GM12864 (cell line): Measurements from ENCODE around the gene ADGRF5.

ENCODE experiments used
- DNase-seq: peaks from one replicate; pipeline ENCODE4 v3.0.0-alpha.2; 2011; ENCODE audit warnings: low read depth
- H3K4me3 ChIP-seq: 2 replicates; pipeline ENCODE4 v1.5.1; 2011; ENCODE audit warnings: mild to moderate bottlenecking, low read depth, low read length, control low read depth
- TF ChIP-seq, protein P1 (sequence below): IDR thresholded peaks from 2 replicates; pipeline ENCODE4 v1.5.1; 2011; ENCODE audit warnings: low read depth, mild to moderate bottlenecking, moderate library complexity, low read length, control low read depth, inconsistent platforms; ENCODE audit errors: missing control alignments

The ADGRF5 gene

DNA sequence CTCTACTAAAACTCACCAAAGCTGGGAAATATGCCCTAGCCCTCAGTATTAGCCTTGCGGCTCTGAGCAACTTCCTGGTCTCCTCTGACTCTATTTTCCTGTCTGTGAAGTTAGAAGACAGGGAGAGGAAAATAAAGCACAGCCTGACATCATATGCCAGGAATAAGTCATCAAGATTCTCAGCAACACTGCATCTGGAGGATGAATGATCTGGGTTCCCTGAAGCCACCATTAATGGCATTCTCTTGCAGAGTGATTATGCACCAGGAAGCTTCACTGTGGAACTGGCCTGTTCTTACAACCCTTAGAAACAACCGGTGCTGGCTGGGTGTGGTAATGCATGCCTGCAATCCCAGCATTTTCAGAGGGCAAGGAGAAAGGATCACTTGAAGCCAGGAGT, 12.4 kb downstream of the ADGRF5 start:
- no peak for DNase-seq

DNA sequence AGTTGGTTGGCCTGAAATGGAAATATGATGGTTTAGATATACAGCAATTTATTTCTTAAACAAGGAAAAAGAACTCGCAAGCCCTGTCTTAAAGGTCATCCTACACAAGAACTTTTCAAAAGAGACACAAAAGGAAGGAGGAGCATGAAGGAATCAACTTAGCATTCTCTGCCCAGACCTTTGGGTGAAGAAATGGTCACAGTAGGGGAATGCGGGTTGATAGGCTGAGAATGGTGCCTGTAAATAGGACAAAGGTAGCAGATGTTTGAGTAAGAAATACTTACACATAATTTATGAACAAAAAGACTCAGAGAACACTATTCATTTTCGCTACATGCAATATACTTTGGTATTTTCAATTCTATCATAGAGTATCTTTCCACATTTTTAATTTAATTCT, 15.0 kb downstream of the ADGRF5 start:
- DNase-seq, result no peak
- no peak overlapping the region for H3K4me3 ChIP-seq
- TF ChIP-seq, protein P1, sequence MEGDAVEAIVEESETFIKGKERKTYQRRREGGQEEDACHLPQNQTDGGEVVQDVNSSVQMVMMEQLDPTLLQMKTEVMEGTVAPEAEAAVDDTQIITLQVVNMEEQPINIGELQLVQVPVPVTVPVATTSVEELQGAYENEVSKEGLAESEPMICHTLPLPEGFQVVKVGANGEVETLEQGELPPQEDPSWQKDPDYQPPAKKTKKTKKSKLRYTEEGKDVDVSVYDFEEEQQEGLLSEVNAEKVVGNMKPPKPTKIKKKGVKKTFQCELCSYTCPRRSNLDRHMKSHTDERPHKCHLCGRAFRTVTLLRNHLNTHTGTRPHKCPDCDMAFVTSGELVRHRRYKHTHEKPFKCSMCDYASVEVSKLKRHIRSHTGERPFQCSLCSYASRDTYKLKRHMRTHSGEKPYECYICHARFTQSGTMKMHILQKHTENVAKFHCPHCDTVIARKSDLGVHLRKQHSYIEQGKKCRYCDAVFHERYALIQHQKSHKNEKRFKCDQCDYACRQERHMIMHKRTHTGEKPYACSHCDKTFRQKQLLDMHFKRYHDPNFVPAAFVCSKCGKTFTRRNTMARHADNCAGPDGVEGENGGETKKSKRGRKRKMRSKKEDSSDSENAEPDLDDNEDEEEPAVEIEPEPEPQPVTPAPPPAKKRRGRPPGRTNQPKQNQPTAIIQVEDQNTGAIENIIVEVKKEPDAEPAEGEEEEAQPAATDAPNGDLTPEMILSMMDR, result no peak

More for the DNA sequence above, 12.4 kb downstream of the ADGRF5 start:
- no peak overlapping the region for H3K4me3 ChIP-seq
- TF ChIP-seq, protein P1, result no peak

DNA sequence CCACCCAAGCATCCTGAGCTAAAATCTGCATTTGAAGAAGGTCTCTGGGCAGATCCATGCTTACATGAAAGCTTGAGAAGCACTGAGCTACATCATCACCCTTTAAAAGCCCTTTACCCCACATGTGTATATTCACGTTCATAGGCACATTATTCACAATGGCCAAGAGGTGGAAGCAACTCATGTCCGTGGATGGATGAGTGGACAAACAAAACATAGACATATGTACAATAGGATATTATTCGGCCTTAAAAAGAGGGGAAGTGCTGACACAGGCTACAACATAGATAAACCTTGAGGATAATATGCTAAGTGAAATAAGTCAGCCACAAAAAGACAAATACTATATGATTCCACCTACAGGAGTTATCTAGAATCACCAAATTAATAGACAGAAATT, 17.6 kb downstream of the ADGRF5 start:
- TF ChIP-seq, protein P1, result no peak
- no peak for DNase-seq
- no peak overlapping the region for H3K4me3 ChIP-seq

DNA sequence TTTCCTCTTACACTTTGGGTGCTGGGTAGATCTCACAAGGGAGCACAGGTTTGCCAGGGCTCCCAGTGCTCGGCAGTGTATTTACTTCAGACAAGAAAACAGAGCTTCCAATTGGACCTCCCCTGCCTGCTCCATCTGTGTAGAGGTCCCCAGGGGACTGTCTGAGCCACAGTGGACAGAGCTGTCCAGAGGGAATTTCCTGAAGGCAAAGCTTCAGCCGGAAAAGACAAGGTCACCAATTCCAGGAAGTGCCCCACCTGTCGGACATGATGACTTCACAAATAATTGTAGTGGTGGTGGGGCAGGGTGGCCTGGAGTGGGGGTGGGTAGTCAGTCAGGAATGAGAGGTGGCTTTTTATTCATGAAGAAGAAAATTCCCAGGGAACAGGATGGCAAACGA, 18.6 kb downstream of the ADGRF5 start:
- TF ChIP-seq, protein P1, result no peak
- DNase-seq, result no peak
- H3K4me3 ChIP-seq, result no peak overlapping the region

DNA sequence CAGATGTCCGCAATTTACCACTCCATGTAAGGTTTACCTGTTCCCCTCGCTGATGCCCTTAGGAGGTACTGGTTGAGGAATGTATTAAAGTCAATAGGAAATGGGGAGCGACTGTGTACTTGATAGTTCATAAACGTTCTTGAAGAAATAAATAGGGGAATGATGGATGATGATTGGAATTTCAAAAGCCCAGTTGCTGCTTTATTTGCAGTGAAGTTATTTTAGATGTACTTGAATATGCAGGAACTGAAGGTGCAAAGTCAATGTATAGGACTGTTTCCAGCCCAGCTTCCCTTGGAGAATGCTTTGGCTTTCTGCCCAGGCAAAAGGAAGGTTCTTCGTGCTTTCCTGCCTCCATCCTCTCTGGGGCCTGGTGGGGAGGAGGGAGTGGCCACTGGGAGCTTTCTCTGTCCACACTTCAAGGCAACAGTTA, 19.8 kb downstream of the ADGRF5 start:
- no peak for DNase-seq
- TF ChIP-seq, protein P1, result no peak

DNA sequence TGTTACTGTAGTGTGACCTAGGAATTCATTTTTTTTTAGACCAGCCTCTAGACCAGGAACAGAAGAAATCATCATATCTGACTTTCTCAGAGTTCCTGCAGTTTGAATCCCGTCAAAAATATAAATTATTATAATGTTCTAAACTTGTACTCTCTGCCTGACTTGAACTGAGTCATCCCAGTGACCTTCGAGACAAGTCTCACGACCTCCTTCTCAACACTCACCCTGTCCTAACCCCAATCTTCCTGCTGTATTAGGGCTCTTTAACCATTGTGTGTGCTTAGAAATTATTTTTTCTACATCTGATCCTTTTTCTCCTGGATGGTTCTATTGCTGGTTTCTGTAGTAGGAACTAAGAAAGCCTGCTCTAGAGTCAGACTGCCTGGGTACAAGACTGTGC, 21.5 kb downstream of the ADGRF5 start:
- TF ChIP-seq, protein P1, result no peak
- DNase-seq, result no peak

More for the DNA sequence above, 19.8 kb downstream of the ADGRF5 start:
- H3K4me3 ChIP-seq, result no peak overlapping the region

DNA sequence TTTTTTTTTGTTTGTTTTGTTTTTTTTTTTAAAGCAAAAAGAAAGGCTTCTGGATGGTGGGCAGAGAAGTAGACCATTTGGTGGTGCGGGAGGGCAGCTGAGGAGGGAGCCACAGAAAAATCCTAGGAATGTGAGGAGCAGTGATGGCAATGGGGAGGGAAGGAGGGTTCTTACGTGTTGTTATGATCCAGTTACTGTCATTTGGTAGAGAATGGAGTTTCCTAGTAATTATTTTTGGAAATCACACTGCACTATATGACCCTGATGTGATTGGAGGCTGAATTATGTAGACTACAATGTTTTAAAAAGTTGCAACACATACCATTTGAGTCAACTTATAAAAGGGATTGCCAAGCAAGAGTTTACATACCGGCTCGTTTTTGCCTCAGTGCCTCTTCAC, 22.1 kb downstream of the ADGRF5 start:
- no peak overlapping the region for H3K4me3 ChIP-seq
- DNase-seq, result no peak
- TF ChIP-seq, protein P1, result no peak

More for the DNA sequence above, 21.5 kb downstream of the ADGRF5 start:
- no peak overlapping the region for H3K4me3 ChIP-seq
